Ecto neural progenitor cell (in vitro differentiated cells): Measurements from ENCODE around the gene TCF25.
"Not testable (repeated sequence)": the region's sequence is repeated elsewhere in the genome, so short reads cannot be mapped to it uniquely, and the experiment has no call there.

Experiments
- DNase-seq: peaks from one replicate; pipeline ENCODE4 v3.0.0-alpha.2; 2018; ENCODE audit warnings: low spot score

Gene TCF25

DNA sequence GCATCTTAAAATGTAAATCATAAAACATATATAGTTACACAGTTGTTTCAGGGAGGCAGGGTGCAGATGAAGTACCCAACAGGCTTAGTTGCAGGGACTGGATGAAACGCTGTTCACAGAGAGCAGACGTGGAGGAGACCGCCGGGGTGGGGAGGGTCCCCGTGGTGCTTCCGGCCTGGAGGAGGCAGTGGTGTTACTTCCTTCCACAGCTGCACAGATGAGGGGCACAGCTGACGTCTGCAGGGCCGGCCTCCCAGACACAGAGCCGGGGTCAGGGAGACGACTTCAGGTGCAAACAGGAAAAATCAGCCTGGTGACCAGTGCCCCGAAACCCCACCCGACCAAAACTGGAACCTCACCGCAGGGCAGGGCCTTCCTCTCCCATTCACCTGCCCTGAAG lies 28.0 kb upstream of the TCF25 start:
- no peak for DNase-seq

DNA sequence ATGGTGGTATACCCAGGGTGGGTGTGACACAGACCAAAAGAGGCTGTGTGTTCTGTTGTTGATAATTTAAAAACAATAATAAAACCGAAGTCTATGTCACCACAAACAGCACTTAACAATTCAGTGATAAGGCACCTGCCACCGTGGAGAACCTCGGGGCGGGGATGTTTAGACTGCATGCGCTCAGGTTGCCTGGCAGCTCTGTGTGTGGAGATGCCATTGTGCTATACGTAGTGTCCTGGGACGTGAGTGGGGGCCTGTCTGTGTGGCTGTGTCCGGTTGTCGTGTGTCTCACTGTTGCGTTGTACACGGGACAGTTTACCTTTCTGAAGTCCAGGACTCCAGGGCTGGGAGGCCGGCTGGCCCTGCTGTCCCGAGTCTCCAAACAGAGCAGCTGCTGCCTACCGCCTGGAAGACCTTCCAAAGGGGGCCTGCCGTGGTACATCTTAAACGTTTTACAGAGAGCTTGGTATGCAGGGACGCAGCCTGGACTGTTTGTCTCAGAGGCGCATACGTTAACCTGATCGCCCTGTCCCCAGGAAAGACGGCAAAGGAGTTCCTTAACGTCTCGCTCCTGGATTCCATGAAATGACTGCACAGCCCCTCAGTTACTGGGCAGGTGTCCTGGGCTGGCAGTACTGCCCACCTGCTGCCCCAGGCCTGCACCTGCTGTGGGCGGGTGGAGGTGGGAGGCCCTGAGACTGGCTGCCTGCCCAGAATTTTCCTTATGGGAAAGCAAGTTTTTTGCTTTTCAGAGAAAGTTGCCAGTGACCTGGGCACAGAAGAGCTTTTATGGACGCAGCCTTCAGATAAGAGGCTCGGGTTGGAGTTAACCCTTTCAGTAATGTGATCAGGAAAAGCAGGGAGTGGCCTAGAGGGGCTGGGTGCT lies 26.1 kb upstream of the TCF25 start:
- DNase-seq, result no peak

DNA sequence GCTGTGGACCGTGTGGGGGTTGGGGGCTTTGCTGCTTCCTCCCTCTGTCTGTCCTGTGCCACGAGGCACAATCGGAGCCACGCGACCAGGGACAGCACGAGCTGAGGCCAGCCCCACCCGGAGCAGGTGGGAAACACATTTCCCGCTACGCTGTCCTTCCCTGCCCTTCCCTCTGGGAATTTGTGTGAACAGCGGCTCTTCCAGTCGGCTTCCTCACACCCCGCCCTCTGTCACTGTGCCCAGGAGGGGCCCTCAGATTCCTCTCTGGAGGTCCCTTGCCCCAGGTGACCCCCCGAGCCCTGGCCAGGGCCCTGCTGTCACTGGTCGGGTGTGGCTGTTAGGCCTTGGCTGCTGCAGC lies 25.5 kb upstream of the TCF25 start:
- DNase-seq, result no peak

DNA sequence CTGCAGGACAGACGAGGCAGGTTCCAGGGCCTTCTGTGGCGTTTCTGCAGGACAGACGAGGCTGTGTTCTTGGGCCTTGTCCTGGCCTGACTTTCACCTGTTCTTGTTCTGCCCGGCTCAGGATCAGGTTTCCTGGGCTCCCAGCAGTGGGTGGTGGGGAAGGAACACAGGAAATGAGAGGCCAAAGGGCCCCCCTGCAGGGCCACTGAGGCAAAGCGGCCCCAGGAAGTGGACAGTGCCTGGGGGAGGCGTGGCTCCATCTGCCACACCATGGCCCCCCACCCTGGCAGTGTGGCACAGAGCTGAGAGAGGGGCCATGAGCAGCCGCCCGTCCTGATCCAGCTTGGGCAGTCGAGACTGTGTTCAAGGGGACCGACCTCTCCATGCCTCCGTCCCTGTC lies 24.4 kb upstream of the TCF25 start:
- no peak for DNase-seq

DNA sequence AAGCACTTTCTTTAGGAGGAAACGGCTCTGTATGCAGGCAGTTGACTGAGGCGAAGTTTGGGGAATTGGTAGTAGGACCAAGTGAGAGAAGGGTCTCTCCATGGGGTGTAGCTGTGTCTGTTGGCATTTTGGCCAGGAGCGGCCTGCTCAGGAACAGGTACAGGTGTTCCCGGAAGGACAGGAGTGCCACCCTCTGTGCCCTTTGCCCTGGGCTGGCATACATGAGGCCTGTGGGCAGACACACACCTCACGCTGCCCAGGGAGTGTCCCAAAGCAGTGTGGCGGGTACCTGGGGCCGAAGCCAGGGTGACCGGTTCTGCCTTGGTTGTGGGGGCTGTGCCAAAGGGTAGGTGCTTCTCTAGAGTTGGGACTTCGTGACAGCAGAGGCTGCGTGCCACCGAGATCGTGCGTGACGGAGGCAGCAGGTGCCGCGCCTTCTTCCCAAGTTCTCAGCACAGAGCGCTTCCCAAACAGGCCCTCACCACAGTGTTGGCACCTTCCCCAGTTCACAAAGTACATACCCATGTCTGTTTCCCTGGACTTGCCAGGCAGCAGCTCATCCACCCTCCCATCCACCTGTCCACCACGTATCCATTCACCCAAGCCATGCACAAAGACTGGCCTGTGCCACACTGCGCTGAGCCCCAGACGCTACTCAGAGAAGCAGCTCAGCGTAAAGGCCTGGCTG lies 19.9 kb upstream of the TCF25 start:
- no peak for DNase-seq

DNA sequence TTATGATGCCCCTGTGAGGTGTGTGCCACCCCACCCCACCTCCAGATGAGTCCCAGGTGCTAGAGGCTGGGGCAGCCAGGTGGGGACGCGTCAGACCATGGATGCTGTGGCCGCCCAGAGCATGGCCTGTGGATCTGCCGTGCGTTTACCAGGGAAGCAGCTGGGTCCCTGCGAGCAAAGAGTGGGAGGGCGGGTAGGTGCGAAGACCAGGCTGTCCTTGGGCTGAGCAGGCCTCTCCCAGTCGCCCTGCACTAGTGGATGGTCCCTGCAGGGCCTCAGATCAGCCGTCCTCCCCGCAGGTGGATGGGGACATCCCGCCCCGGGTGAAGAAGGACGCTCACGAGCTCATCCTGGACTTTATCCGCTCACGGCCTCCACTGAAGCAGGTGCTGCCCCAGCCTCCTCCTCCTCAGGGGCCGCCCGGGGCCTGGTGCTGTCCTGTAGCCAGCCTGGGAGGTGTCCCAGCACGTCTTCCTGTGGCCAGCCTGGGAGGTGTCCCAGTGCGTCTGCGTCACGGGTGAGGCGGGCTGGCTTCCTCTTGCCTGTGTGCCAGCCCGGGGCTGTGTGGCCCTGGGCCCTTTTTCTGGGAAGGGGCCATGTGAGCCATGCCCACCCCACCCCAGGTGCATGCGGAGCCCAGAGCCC lies 18.0 kb upstream of the TCF25 start:
- DNase-seq, result no peak

DNA sequence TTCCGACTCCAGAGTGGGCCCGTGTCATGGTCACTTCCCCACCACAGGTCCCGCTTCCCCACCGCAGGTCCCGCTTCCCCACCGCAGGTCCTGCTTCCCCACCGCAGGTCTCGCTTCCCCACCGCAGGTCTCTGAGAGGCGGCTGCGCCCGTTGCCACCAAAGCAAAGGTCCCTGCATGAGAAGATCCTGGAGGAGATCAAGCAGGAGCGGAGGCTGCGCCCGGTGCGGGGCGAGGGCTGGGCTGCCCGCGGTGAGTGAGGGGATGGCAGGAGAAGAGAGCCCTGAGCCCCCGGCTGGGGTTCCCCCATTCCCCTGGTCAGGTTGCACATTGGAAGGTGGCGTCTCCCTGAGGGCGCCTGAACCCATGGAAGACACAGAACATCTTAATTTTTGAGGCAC lies 17.4 kb upstream of the TCF25 start:
- DNase-seq, result no peak

DNA sequence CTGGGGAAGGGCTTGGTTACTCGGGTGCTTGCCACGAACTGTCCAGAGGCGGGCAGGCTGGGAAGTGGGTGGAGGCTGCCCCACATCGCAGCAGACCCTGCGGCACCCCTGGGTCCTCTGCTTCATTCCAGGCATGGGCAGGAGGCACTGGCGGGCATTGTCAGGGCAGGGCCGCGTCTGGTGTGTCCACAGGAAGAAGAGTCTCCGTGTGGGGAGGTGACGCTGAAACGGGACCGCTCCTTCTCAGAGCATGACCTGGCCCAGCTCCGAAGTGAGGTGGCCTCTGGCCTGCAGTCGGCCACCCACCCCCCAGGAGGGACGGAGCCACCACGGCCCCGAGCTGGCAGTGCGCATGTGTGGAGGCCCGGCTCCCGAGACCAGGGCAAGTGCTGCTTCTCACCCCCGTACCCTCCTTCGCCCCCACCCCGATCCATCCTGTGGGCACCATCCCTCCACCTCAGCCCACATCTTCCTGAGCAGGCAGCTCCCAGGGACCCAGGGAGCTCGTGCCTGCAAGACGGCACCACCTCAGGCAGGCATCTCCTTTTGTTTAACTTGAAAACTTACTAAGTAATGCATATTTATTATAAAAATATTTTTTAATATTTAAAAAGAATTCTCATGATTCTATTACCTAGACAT lies 14.3 kb upstream of the TCF25 start:
- DNase-seq, result no peak

DNA sequence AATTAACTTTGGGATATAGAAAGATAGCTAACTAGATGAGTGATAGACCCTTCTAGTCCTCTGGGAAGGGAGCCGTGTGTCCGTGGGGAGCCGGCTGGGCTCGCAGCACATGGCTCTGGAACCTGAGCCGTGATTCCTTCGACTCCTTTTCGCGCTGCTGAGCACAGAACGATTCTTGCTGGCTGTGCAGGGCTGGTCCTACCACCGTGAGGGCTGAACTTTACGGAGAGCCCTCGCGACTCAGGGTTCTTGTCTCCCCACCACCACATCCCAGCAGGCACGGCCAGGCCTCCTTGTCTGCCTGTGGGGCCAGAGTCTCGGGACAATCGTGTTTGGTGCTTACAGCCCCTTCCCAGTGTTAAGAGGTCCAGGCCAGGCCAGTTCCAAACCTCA lies 13.8 kb upstream of the TCF25 start:
- DNase-seq, result no peak

DNA sequence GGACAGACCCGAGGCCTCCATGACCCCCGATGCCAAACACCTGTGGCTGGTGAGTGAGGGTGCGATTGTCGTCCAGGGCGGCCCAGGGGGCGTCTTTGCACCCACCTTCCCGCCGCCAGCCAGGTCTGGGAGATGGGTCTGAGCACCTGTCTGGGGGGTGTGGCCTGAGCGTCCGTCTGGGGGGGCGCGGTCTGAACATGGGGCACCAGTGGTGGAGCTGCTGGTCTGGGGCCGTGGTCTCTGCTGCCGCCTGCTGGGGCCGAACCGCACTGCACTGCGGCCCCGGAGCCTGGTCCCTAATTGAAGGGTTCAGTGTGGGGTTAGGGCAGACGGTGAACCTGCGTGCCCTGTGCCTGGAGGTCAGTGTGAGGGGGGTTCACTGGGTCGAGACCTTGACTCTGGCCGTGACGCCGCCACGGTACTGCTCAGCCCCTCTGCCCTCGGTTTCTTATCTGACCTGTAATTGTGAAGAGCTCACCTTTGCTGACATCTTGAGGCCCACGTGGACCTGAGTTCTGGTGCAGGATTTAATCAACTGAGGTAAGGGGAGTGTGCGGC lies 12.6 kb upstream of the TCF25 start:
- peak; percentile 83 for DNase-seq

DNA sequence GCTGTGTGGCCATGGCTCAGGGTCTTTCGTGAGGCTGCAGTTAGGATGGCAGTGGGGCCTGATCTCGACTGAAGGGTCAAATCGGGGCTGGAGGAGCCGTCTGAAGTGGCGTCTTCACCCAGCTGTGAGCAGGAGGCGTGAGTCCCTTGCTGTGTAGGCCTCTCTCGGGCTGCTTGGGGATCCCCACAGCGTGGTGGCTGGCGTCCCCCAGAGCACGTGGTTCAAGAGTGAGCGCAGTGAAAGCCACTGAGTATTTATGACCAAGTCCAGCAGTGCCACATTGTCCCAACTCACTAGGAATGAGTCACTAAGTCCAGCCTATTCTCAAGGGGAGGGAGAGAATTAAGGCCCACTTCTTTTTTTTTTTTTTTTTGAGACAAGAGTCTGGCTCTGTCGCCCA lies 11.7 kb upstream of the TCF25 start:
- no peak for DNase-seq

DNA sequence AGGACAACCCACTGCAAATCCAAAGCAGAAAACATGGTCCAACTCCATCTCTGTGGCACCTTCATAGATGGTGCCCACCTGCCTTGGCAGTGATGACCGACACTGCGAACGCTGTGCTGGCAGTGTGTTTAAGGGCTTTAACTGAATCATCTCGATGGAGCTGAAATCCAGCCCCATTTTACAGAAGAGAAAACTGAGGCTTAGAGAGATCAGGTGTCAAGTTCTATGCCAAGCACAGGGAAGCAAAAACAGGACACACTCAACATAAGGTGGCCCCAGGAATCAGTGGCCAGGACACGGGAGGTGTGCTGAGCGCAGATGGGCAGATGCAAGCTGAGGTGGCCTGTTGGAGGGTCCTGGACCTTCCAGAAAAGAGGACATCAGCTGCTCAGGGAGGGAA lies 10.7 kb upstream of the TCF25 start:
- DNase-seq, result no peak

DNA sequence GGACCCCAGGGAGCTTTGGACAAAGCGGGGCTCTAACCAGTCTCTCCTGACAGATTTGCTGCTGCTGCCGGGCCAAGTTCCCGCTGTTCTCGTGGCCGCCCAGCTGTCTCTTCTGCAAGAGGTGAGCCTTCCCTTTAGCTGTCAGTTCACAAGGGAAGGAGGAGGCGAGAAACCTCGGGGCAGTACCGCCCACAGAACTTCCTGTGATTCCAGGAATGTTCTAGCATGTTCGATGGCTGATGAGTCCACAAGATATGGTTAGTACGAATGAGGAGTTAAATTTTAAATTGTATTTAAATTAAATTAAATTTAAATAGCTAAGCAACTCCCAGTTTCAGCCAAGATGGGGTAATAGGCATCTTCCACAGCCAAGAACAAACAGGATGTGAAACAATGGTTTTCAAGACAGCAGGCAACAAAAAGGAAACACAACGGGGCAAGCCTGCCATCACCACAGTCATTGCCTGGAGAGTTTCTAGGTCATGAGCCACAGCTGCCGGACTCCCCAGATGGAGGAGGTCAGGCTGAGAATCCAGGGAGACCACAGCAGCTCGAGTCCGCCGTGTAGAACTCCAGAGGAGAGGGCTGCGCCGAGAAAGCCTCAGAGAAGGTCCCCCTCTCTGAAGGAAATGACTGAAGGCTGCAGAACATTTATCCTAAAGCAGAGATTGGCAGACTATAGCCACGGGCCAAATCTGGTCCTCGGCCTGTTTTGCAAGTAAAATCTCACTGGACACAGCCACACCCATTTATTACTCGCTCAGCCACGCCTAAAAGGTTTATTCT lies 9.5 kb upstream of the TCF25 start:
- no peak for DNase-seq

DNA sequence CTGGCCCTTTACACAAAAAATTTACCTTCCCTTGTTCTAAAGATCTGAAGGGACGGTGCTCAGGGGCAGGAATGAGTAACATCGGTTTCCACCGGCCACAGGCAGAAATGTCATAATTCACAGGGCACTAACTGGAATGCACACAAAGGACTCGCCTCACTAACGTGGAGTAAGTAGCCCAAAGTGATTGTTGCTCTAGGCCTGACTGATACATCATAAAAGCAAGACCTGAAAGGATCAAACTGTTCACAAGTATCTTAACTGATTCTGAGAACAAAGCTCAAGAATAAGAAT lies 8.9 kb upstream of the TCF25 start:
- no peak for DNase-seq

DNA sequence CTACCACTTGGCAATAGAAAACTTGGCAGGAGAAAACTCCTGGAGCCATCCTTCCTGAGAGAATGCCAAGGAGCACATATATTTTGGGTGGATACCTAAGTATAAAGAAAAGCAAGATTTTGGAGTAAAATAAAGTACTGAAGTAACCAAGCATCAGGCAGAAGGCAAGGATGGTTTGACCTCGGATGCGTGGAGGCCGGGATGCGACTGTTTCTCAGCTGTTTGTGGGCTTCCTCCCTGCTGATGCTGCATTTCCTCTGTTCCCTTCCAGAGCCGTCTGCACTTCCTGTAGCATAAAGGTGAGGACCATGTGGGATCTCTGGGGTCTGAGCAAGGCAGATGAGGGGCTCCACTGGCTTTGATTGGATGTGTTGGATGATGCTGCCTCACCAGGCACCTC lies 5.5 kb upstream of the TCF25 start:
- DNase-seq, result no peak

DNA sequence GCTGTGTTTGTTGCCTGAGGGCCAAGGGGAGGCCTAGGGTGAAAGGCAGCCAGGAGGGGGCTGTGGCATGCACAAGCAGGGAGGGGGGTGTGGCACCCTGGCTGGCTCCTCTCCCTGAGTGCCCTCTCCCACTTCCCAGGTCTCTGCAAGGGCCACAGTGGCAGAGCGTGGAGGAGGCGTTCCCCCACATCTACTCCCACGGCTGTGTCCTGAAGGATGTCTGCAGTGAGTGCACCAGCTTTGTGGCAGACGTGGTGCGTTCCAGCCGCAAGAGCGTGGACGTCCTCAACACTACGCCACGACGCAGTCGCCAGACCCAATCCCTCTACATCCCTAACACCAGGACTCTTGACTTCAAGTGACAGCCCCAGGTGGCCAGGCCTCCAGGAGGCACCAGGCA lies 3.5 kb upstream of the TCF25 start:
- no peak for DNase-seq

DNA sequence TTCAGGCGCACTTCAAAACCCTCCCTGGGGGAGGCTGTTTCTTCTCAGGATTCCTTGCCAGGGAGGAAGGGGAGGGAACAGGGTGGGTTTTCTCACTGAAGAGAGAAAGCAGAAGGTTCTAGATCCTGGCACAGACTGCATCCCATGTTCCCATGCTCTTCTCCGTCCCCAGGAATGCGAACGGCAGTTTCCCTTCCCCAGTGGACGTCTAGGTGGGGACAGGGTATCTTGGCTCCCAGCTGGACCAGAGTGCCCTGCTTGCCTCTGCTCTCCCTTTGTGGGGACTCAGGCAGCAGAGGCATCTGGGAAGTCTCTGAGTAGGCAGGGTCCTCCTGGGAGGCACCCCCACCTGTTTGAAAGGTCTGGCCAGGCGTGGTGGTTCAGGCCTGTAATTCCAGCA lies 3.0 kb upstream of the TCF25 start:
- DNase-seq, result no peak

DNA sequence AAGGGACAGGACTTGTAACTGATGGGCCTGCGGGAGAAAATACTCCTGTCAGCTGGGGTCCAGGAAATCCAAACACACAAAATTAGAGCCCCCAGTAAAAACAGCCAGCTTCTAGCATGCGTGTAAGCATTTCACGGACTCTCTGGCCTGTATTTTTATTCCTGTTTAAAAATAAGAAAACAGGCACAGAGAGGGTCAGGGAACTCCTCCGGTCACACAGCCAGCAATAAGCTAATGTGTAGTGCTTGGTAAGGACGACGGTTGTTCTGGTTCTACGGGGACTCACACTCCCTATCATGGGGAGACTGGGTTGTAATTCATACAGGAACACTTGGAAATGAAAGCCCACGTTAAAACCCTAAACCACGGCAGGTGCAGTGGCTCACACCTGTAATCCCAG lies 1.5 kb upstream of the TCF25 start:
- no peak for DNase-seq

DNA sequence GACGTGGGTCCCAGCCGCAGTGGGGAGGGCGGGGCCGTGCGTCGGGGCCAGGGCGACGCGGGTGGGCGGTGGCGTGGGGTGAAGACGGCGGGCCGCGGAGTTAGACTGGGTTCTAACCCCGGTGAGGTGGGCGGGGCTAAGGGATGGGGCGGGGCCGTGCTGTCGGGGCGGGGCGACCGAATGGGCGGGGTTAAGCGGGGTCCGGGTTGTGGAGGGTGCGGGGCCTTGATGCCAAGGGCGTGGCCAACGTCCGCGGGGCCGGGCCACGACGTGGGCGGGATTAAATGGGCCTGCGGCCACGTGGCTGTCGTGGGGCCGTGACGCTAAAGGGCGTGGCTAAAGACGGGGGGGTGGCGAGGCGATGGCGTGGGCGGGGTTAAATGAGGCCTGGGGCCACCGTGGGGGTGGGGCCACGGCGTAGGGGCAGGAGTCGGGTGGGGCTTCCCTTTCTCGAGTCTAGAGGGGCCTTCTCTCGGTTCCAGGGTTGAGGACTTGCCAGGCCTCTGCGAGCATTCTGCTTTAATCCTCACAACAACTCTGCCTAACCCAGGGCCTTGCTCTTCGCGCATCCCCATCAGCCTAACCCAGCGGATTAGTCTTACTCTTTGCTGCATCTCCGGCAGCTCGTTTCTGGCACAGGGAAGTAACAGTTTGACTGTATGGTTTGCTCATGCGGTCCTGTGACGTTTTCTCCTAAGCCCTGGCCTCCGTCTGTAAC lies 739 bp downstream of the TCF25 start:
- DNase-seq, result peak; percentile 98

DNA sequence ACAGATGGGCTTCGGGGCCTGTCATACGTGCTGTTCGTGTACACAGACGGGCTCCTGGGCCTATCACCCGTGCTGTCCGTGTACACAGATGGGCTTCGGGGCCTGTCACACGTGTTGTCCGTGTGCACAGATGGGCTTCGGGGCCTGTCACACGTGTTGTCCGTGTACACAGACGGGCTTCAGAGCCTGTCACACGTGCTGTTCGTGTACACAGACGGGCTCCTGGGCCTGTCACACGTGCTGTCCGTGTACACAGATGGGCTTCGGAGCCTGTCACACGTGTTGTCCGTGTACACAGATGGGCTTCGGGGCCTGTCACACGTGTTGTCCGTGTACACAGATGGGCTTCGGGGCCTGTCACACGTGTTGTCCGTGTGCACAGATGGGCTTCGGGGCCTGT lies 5.7 kb downstream of the TCF25 start:
- not testable (repeated sequence) for DNase-seq
